NCI-H526 treated with DMSO at 0.1 percent for 48 hours (cell line): Measurements from ENCODE around the gene CRISPLD2.

ENCODE experiments used
- DNase-seq: peaks from one replicate; lab custom pipeline; 2025; lab: John Stamatoyannopoulos, UW

Gene CRISPLD2

DNA sequence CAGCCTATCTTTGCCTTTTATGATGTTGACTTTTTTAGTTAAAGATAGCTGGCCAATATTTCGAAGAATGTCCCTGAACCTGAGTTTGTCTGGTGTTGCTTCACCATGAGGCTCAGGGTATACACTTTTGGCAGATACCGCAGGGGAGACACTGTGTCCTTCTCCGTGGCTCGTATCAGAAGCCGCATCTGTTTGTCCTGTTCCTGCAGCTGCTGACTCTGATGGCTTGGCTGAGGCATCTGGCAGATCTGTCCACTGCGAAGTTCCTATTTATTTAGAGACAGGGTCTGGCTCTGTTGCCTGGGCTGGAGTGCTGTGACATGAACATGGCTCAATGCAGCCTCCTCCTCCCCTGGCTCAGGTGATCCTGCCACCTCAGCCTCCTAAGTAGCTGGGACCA is 93.5 kb downstream of the CRISPLD2 start:
- DNase-seq, result no peak

DNA sequence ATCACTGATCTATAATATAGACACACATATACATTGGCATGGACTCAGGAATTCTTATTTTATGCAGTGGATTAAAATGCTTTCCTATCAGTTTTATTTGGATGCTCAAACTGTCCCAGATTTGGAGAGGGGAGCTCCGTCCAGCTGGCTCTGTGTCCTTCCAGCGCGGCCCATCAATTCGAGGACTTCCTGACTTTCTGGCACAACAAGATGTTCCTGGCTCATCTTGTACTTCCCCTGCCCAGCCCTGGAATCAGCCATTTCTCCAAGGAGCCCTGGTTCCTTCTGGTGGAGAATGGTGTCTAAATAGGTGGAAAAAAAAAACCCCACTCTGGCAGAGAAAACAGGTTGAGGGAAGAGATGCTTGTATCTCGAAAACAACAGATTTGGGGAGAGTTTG is 94.5 kb downstream of the CRISPLD2 start:
- no peak for DNase-seq

GRCh38 chr16:84916178-84916577 is 96.4 kb downstream of the CRISPLD2 start:
- no peak for DNase-seq

GRCh38 chr16:84916850-84917249 is 97.1 kb downstream of the CRISPLD2 start:
- DNase-seq, result no peak

GRCh38 chr16:84917492-84917891 is 97.7 kb downstream of the CRISPLD2 start:
- DNase-seq, result no peak

- DNase-seq, result no peak
Measured at GRCh38 chr16:84918006-84918909, 98.5 kb downstream of the CRISPLD2 start.

- no peak for DNase-seq
Measured at GRCh38 chr16:84919269-84919668, 99.5 kb downstream of the CRISPLD2 start.

DNA sequence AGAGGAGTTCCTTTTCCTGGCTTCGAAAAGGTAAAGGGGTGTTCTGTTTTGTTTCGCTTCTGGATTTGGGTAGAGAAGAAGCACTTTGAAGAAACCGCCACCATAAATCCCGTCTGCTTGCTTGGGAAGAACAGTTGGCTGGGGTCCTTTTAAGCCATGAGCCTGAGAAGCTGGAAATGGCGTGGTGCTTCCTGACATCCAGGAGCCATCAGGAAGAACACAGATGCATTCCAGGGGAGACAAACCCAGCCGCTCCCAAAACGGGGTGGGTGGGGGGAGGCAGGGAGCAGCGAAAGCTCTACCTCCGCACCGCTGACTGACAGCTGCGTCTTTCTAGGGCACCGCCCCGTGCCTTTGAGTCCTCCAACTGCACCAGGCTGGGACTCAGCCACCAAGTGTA is 99.9 kb downstream of the CRISPLD2 start:
- no peak for DNase-seq

GRCh38 chr16:84920333-84920732 is 100.5 kb downstream of the CRISPLD2 start:
- no peak for DNase-seq

DNA sequence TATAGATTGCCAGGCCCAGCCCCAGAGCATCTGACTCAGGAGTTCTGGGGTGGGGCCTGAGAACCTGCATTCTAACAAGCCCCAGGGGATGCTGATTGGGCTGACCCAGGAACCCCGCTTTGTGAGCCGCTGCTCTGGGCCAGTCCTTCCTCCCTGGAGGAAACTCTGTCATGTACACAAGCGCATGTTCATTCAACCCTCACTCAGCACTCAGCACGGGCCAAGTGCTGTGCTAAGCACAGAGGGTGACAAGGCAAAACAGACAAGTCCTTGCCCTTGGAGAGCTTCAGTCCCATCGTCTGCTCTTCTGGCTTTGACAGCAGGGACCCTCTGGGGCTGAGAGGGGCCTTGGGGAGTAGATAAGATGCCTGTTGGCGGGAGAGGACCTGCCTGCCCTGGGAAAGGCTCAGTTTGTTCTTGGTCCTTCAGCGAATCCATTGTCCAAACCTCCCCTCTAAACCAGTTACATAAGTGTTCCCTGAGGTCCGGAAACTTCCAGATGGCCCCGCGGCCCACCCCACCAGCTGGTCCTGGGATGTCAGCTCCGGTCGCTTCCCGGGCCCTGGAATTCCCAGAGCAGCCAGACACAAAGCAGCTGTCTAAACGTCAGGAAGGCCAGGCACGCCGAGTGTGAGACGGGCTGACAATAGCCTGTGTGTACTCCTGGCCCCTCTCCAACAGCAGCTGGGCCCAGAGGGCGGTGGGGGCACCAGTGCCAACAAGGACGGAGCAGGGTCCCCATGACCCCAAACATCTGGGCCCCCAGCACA is 102.8 kb downstream of the CRISPLD2 start:
- no peak for DNase-seq

DNA sequence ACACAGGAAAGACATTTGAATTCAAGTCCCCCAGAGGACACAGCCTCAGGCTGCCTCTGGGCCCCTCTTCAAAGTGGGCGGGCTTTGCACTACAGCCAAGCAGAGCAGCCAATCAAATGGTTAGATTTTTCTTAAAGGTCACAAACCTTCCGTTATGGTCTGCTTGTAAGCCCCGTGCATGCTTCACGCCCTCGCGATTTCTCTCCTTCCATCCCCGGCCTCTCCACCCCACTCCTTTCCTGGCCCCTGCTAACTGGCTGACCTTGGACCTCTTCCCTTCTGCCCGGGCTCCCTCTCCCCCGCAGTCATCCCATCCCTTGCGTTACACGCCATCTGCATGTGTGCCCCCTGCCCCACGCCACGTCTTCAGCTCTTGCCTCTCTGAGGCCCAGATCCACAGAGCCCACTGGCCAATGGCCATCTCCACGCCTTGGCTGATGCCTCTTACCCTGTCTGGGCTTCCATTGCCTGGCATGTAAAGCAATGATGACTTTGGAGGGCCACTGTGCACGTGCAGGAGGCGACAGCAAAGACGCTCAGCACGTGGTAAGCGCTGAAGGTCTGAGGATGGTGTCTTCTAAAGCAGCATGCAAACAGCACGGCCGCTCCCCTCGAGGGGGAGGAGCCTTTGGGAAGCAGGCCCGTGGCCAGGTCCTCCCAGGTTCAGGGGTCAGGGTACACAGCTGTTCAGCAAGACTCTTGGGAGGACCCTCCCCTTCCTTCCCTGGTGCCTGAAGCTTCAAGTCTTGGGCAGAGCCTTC is 104.7 kb downstream of the CRISPLD2 start:
- DNase-seq, result no peak

- DNase-seq, result no peak
Measured at GRCh38 chr16:84925092-84925772, 105.4 kb downstream of the CRISPLD2 start.

- no peak for DNase-seq
Measured at GRCh38 chr16:84925773-84926372, 106.1 kb downstream of the CRISPLD2 start.

GRCh38 chr16:84926462-84926861 is 106.7 kb downstream of the CRISPLD2 start:
- no peak for DNase-seq

GRCh38 chr16:84927621-84928591 is 108.1 kb downstream of the CRISPLD2 start:
- DNase-seq, result no peak

- no peak for DNase-seq
Measured at GRCh38 chr16:84928679-84929420, 109.1 kb downstream of the CRISPLD2 start.

DNA sequence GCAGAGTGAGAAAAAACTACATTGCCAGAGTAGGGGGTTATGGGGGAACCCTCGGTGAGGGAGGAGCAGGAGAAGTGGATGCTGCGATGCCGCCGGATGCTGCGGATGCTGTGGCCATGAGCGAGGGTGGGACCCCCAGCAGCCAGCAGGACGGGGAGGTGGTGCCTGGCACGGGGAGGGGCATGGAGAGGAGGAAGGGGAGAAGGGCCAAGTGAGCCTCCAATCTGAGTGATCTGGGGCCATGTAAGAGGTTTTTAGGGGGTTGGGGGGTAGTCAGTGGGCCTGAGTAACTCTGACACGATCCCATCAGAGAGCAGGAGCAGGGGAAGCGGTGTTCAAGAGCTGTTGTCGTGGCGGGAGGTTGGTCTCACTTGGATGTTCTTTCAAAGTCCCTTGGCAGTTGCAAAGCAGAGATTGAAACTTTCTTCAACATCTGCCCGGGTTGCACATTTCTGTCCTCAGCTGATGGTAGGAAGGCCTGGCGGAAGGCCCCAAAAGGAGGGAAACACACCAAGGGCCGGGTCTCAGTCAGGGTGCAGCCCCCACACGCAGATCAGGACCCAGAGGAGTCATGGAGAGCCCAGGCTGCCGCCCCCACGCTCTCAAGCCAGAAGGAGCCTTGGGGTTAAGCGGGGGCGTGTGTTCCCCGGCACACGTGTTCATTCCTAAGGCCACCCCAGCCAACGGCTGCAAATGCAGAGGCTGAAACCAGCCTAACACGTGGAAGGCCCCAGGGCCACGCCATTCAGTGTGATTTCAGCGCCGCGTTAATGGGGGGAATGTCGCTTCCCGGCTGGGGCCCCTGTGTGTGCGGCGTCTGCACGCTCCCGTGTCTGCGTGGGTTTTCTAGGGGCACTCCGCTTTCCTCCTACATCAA is 109.9 kb downstream of the CRISPLD2 start:
- no peak for DNase-seq

- DNase-seq, result no peak
Measured at GRCh38 chr16:84930298-84931106, 110.7 kb downstream of the CRISPLD2 start.
